Stimulated activated CD8-positive, alpha-beta memory T cell treated with anti-CD3 and anti-CD28 coated beads, Interleukin-12 subunit alpha, Interleukin-12 subunit beta, amount 100 ng/mL, for 24 hours (primary cell): Measurements from ENCODE around the gene DDOST.
"Not testable (repeated sequence)": the region's sequence is repeated elsewhere in the genome, so short reads cannot be mapped to it uniquely, and the experiment has no call there.

Experiments
- DNase-seq: peaks from one replicate; pipeline ENCODE4 v3.0.0-alpha.2; 2020; ENCODE audit errors: extremely low read depth

Gene DDOST

DNA sequence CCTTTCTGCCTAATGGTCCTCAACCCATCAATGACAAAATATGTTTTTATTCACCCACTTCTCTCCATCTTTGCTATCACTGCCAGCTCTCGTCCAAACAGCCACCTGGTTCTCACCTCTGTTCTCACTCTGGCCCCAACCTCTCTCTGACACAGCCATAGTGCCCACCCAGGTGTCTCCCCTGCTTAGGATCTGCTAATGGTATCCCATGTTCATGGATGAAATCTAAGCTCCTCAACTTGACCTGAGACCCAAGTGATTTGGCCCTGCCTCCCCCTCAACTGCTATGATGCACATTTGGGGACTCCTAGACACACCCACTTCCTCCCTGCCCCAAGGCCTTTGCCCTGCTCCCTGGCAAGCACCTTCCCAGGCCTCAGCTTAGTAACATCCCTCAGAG lies 30.7 kb upstream of the DDOST start:
- no peak for DNase-seq

GRCh38 chr1:20689645-20690056 lies 28.5 kb upstream of the DDOST start:
- DNase-seq = no peak

DNA sequence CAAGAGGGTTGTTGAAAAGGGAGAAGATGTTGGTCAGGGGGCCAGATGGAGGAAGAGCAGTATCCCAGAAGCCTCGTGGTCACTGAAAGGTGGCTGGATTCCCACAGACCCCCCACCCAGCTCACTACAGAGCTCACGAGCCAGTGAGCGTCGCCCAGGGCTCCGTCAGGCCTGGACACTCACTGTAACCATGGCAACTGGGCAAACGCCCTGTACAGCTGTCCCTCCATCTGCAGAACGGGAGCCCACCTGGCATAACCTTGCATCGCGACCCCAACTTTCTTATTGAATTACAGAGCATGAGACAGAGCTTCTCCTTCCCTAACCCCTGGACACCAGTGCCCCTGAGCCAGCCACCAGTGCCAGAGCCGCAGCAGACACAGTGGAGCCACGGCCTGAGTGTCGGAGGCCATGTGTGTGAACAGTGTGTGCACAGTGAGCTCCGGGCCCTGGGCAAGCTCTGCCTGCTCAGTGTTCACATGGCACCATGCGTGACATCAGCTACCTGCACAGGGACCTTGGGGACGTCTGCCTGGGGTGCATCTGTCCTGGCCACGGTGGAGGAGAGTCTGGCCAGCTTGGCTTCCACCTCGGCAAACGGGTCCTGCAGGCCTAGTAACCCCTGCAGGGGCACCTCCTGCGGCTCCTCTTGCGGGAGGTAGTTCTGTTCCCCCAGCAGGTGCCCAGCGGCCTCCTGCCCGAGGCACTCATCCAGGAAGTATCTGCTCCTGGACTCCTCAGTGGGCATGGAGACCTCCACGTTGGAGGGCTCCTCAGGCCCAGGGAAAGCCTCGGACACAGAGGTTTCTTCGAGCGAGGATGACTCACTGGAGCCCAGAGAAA lies 25.9 kb upstream of the DDOST start:
- no peak for DNase-seq

DNA sequence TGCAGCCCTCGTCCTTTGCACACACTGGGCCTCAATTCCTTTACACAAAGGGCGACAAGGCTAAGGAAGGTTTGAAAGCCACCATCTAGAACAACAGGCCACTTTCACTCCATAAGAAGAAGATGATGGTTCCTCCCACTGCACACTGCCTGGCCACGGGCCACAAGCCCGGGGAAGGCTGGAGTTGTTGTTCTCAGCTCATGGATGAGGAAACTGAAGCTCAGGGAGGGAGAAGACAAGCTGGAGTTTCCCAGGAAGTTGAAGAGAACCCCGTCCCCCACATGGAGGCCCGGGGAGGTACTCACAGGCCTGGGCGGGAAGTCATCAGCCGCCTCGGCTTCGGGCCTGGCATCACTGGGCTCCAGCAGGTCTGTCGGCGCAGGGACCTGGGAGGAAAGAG lies 24.6 kb upstream of the DDOST start:
- DNase-seq = no peak

GRCh38 chr1:20685099-20685662 lies 24.0 kb upstream of the DDOST start:
- no peak for DNase-seq

DNA sequence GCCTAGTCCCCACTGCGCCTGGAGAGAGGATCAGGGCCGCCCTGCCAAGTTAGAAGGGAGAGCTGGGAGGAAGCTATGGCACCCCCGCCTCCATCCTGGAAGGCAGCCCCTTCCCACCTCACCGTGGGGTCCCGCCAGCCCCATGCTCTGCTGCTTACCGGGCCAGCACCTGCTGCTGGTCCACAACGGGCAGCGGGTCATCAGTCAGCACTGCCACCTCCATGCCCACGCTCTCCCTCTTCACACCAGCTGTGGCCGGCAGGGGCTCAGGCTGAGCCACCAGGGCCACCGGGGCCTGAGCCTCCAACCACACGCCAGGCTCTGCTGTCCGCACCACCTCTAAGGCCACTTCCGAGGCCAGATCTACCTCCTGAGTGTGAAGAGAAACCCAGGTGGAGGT lies 23.5 kb upstream of the DDOST start:
- DNase-seq = no peak

DNA sequence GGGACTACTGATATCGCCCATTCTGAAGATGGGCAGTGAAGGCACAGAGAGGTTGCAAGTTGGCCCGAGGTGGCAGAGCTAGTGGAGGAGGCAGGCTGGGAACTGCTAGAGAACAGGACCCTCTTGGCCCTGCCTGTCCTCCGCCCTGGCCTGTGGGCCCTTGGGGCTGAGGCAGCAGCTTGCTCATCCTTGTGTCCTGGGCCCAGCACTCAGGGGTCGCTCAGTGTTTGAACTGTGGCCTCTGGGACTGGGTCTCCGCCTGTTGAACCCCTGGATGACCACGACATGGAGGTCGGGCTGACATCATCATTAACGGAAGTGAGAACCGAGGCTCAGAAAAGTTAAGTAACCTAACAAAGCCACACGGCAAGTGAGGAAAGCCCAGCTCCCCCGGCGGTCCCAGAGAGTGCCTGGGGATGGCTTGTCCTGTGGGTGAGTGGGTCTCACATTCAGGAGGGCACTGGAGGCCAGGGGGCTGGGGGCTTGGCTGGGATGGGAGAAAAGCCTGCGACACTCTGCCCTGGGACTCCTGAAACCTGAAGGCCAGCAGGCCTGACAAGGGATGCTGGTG lies 23.0 kb upstream of the DDOST start:
- DNase-seq = no peak

DNA sequence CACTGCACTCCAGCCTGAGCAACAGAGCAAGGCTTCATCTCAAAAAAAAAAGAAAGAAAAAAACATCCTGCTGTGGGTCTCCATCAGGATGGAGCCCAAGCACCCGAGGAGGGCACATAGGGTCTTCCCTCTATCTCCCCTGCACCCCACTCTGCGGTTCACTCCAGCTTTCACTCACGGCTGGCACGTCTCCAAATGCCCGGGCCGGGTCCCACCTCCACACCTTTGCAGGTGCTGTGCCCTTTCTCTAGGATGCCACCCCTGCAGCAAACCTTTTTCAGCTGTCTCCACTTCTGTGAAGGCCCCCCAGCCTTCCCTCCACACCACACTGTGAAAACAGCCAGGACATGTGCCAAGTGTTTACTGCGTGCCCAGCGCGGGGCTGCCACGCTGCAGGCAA lies 22.4 kb upstream of the DDOST start:
- DNase-seq = no peak

- no peak for DNase-seq
Observed at GRCh38 chr1:20682571-20683236, 21.5 kb upstream of the DDOST start.

GRCh38 chr1:20681999-20682398 lies 20.8 kb upstream of the DDOST start:
- no peak for DNase-seq

DNA sequence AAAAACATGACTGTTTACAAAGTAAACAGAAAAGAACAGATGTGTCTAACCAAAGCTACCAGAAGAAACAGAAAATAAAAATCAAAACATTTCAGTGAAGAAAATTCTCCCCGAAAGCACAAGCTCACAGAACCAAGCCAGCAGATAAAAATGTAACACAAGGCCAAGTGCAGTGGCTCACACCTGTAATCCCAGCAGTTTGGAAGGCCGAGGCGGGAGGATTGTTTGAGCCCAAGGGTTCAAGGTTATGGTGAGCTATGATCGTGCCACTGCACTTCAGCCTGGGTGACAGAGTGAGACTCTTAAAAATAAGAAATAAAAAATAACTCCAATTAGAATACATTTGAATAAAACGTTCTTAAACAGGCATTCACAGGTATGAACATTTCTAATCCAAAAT lies 19.1 kb upstream of the DDOST start:
- DNase-seq = no peak

- no peak for DNase-seq
Observed at GRCh38 chr1:20678599-20678998, 17.4 kb upstream of the DDOST start.

DNA sequence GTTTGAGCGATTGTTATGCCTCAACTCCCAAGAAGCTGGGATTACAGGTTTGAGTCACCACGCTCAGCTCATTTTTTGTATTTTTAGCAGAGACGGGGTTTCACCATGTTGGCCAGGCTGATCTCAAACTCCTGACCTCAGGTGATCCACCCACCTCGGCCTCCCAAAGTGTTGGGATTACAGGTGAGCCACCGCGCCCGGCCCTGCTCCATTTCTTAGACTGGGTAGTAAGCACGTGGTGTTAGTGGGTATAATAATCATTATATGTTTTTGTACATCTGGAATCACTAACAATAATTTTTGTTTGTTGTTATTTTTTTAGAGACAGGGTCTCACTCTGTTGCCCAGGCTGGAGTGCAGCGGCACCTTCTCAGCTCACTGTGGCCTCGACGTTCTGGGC lies 12.5 kb upstream of the DDOST start:
- DNase-seq = not testable (repeated sequence)

DNA sequence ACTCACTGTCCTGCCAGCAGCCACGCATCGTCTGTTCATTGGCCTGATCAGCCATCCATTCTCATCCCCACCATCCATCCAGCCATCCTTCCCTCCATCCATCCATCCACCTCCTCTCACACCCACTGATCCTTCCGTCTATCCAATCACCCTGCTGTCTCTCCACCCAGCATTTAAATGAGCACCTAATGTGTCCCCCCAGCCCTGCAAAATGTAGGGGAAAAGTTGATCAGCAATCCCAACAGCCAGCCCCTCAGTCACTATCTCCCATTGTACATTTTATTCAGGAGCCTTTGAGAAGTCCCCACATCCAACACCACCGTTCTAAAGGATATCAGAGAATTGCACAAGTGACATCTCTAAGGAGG lies 11.1 kb upstream of the DDOST start:
- no peak for DNase-seq

DNA sequence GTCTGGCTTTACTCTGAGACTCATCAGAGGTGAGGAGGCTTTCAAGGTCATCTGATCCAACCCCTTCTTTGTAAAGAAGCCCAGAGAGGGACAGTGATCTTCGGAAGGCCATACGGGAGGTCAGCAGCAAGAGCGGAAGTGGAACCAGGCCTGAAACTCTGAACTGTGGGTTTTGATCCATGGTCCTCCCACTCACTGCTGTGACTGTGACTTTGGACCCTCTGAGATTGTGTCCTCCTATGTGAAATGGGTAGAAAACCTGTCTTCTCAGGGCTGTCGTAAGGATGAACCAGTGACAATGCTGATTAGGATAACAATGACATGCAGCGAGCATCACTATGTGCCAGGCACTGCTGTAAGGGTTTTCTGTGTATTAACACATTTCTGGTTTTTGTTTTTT lies 9.8 kb upstream of the DDOST start:
- DNase-seq = no peak

DNA sequence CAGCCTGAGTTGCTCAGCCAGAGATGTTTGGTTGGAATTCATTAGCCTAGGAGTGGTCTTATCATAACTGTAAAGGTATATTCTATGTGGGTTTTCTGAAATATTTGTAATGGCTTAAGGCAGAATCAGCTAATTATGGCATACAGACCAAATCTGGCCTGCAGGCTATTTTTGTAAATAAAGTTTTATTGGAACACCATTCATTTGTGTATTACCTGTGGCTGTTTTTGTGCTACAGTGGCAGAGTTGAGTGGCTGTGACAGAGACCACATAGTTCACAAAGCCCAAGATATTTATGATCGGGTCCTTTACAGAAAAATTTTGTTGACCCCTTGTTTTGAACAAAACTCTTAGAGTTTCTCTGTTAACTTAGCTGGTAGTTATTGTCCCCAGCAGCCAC lies 7.4 kb upstream of the DDOST start:
- no peak for DNase-seq

- no peak for DNase-seq
Observed at GRCh38 chr1:20666804-20667203, 5.6 kb upstream of the DDOST start.

DNA sequence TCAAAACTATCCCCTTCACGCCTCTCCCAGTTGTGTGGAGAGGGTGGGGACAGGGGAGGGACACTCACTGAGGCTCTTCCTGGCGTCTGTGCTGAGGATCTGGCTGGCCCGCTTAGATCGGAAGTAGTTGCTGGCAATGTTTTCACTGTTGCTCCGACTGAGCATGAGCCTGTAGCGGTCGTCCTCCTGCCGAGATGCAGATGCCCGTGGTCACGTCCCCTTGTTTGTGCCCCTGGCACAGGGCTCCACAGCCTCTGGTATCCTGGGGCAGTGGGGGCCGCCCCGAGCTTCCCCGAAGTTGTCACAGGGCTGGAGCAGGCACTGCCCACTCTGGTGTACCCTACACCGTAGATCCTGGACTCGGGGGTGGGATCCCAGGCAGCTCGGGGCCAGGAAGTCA lies 5.0 kb upstream of the DDOST start:
- no peak for DNase-seq

DNA sequence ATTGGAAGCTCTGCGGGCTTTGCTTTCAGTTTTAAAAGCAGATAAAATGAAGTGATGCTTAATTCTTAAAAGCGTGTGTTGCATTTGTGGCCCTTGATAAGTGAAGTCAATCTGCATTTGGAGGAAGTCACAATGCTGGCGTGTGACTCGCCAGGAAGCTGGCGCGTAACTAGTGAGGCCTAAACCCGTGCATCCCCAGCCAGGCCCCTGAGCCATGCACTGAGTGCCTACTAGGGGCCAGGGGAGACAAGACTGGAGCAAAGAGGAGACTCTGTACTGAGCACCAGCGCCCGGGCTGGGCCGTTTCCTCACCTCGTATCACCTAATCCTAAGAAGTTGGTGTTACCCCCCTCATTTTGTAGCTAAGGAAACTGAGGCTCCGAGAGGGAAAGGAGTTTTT lies 4.6 kb upstream of the DDOST start:
- DNase-seq = no peak

- no peak for DNase-seq
Observed at GRCh38 chr1:20663969-20664715, 3.0 kb upstream of the DDOST start.

DNA sequence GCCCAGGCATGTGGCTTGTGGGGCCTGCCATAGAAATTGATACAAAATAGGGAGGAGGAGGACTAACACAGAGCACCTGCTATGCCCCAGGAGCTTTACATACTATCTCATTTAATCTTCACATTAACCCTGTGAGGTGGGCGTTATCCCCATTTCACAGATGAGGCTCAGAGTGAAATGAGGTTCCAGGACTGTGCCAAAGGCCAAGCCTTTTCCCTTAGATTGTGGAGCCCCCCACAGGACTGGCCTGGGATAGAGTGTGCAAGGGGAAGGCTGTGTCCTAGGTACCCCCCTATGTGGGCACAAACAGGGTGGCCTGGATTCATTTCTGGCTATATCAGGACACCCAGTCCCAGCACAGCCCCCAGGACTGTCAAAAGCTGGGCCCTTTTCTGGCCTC lies 2.2 kb upstream of the DDOST start:
- DNase-seq = no peak

DNA sequence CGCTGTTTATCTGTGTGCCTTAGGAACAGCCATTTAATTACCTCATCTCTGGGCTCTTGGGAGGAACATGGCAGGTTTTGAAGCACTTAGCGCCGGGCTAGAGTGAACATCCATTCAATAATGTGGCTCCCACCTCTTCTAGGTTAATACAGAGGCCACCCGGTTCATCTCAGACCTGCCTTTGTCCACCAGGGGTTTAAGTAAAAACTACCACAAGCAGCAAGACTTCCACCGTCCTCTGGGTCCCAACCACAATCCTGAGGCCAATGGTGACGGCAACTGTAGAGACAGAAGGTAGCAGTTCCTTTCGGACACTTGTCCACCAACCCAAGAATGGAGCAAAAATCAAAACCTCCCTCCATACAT lies 924 bp upstream of the DDOST start:
- DNase-seq = no peak
